Measurements from ENCODE around the gene CHD6.
A peak's percentile ranks its signal among the peaks of the same experiment; 100 is the strongest.

CHD6 gene

GRCh38 chr20:41364236-41364855 is 253.8 kb downstream of the CHD6 start:
- H3K36me3 ChIP-seq (ENCODE audit: control insufficient read depth in 2 of 2, insufficient read depth in 1 of 2, low read length in 2 of 2): peaks cover 0 to 46% of the 10 kb centered on the region in 2 experiments; a peak in 1 of 3 replicates
- no peaks in the 10 kb centered on the region for H3K9me3 ChIP-seq (ENCODE audit: control insufficient read depth, insufficient read depth, low read depth, low read length)
- TF ChIP-seq GLIS2 (tag by site-specific recombination; IDR thresholded peaks at IDR 0.05) (0 out of 2 replicates have a peak, but pooled peaks have one; percentile 23), CTCF (tag by site-specific recombination; IDR thresholded peaks at IDR 0.05) (peak; percentile 37; the same call in 1 of the 2 replicates), ZEB2 (tag by site-specific recombination; IDR thresholded peaks at IDR 0.05) (no peak), ZNF600 (tag by site-specific recombination; IDR thresholded peaks at IDR 0.05) (peak; percentile 45)
- H3K27ac ChIP-seq (ENCODE audit: extremely low read depth, low read depth, low read length): no peak overlapping the region
- no peak overlapping the region for H3K4me3 ChIP-seq (ENCODE audit: low read depth, low read length)
- POLR2A ChIA-PET: no interaction called here
- H3K4me1 ChIP-seq (ENCODE audit: control insufficient read depth, insufficient read depth, low read length): no peaks in the 10 kb centered on the region
- CTCF ChIA-PET: interaction anchor here (0.6 to 1.1 kb wide), 3 partner anchors 11 to 229 kb away, joined by 3 read pairs; no protein-coding TSS in a partner anchor

- Histone ChIP-seq H3K4me1 (ENCODE audit: control insufficient read depth, insufficient read depth, low read length) (no peaks in the 10 kb centered on the region), H3K4me3 (ENCODE audit: low read depth, low read length) (no peak overlapping the region), H3K9me3 (ENCODE audit: control insufficient read depth, insufficient read depth, low read depth, low read length) (no peaks in the 10 kb centered on the region), H3K36me3 (ENCODE audit: control insufficient read depth in 2 of 2, insufficient read depth in 1 of 2, low read length in 2 of 2) (peaks cover 0 to 49% of the 10 kb centered on the region in 2 experiments; a peak in 2 of 3 replicates), H3K27ac (ENCODE audit: extremely low read depth, low read depth, low read length) (no peak overlapping the region)
- TF ChIP-seq ZNF514 (tag by site-specific recombination; IDR thresholded peaks at IDR 0.05) (no peak), ZNF202 (tag by site-specific recombination; IDR thresholded peaks at IDR 0.05; ENCODE audit: borderline replicate concordance) (no peak), SCRT2 (tag by site-specific recombination; IDR thresholded peaks at IDR 0.05) (no peak), INSM2 (tag by site-specific recombination; IDR thresholded peaks at IDR 0.05) (no peak), ZNF560 (tag by site-specific recombination; IDR thresholded peaks at IDR 0.05; ENCODE audit: borderline replicate concordance) (no peak), ZNF571 (tag by site-specific recombination; IDR thresholded peaks at IDR 0.05) (no peak)
- CTCF ChIA-PET: interaction anchor here (0.6 to 1.1 kb wide), 2 partner anchors 11 to 228 kb away, joined by 3 read pairs; no protein-coding TSS in a partner anchor
- POLR2A ChIA-PET: no interaction called here
Measured at GRCh38 chr20:41363601-41364000, 254.6 kb downstream of the CHD6 start.

GRCh38 chr20:41362748-41363140 is 255.4 kb downstream of the CHD6 start:
- Histone ChIP-seq H3K36me3 (ENCODE audit: control insufficient read depth in 2 of 2, insufficient read depth in 1 of 2, low read length in 2 of 2) (peaks cover 0 to 58% of the 10 kb centered on the region in 2 experiments; a peak in 2 of 3 replicates), H3K9me3 (ENCODE audit: control insufficient read depth, insufficient read depth, low read depth, low read length) (no peaks in the 10 kb centered on the region), H3K27ac (ENCODE audit: extremely low read depth, low read depth, low read length) (no peak overlapping the region), H3K4me1 (ENCODE audit: control insufficient read depth, insufficient read depth, low read length) (no peaks in the 10 kb centered on the region), H3K4me3 (ENCODE audit: low read depth, low read length) (no peak overlapping the region)
- TF ChIP-seq ZNF391 (tag by site-specific recombination; IDR thresholded peaks at IDR 0.05; ENCODE audit: borderline replicate concordance, low read depth) (no peak), ZNF146 (tag by site-specific recombination; IDR thresholded peaks at IDR 0.05) (no peak), ZBTB26 (tag by site-specific recombination; optimal IDR thresholded peaks at IDR 0.05) (no peak), ZBTB11 (tag by site-specific recombination; conservative IDR thresholded peaks at IDR 0.05; ENCODE audit: low read depth) (no peak), SP2 (tag by site-specific recombination; IDR thresholded peaks at IDR 0.05) (no peak), PBX3 (CRISPR knock-in tag; IDR thresholded peaks at IDR 0.05) (no peak), ZBTB7A (tag by site-specific recombination; IDR thresholded peaks at IDR 0.05; ENCODE audit: low read depth) (no peak), ZSCAN4 (tag by site-specific recombination; IDR thresholded peaks at IDR 0.05) (no peak), SCRT1 (tag by site-specific recombination; IDR thresholded peaks at IDR 0.05; ENCODE audit: borderline replicate concordance) (no peak), ZNF354C (tag by site-specific recombination; IDR thresholded peaks at IDR 0.05; ENCODE audit: borderline replicate concordance, low read depth) (no peak)
- POLR2A ChIA-PET: interaction anchor here (0.7 kb wide), 1 partner anchor 248 kb away, joined by 6 read pairs; no protein-coding TSS in a partner anchor
- CTCF ChIA-PET: no interaction called here
